K562 (cell line): ENCODE data around the gene IFNAR2. TPM values are rescaled to one million over a fixed set of nuclear protein-coding genes. Genes with fewer than 3 reads are reported as not detected.

Source experiments
- CBFA2T3 ChIP-seq: fragments of 450-650 bp; IDR thresholded peaks from 2 replicates; pipeline ENCODE4 v1.6.1; 2017
- CEBPG ChIP-seq, 3 experiments: fragments of 200-800 bp in 1 of 3; sonication (Bioruptor generic) in 1 of 3; sonication (generic) in 1 of 3; formaldehyde crosslinking in 1 of 3; IDR thresholded peaks in 2 of 3; conservative IDR thresholded peaks in 1 of 3; 2 replicates each; pipeline versions ENCODE4 v1.6.1 to v1.8.0; 2016 to 2022; ENCODE audit warnings: missing compliant biosample characterization in 2 of 3, missing genetic modification characterization in 2 of 3, mild to moderate bottlenecking in 1 of 3, missing genetic modification reagents in 1 of 3
- CXXC5 ChIP-seq: fragments of 250-450 bp; sonication (Bioruptor Pico); IDR thresholded peaks from 2 replicates; pipeline ENCODE4 v1.8.0; 2022; ENCODE audit warnings: inconsistent platforms, mild to moderate bottlenecking, moderate library complexity
- E2F6 ChIP-seq, 2 experiments: IDR thresholded peaks; 2 replicates each; pipeline ENCODE4 v1.6.1; 2011; ENCODE audit warnings: borderline replicate concordance in 1 of 2, control low read depth in 1 of 2, low read depth in 1 of 2, low read length in 1 of 2, mild to moderate bottlenecking in 1 of 2, mixed read lengths in 1 of 2, moderate library complexity in 1 of 2; ENCODE audit not compliant: insufficient read depth in 1 of 2, insufficient read length in 1 of 2, poor library complexity in 1 of 2, severe bottlenecking in 1 of 2; ENCODE audit errors: extremely low read depth in 1 of 2
- EZH2 ChIP-seq: IDR thresholded peaks from 2 replicates; pipeline ENCODE4 v1.6.1; 2012; ENCODE audit warnings: low read depth, mild to moderate bottlenecking, inconsistent platforms, low read length, borderline replicate concordance
- GATA2 ChIP-seq: sonication (generic); formaldehyde crosslinking; IDR thresholded peaks from 2 replicates; pipeline ENCODE4 v1.4.0; 2020; ENCODE audit warnings: mild to moderate bottlenecking, missing genetic modification reagents
- LARP7 ChIP-seq: fragments of 450-650 bp; IDR thresholded peaks from 2 replicates; pipeline ENCODE4 v1.6.1; 2016
- MAFK ChIP-seq: IDR thresholded peaks from 2 replicates; pipeline ENCODE4 v1.6.1; 2011; ENCODE audit warnings: low read length, improper control_type of control experiment
- MEIS2 ChIP-seq: fragments of 450-650 bp; IDR thresholded peaks from 2 replicates; pipeline ENCODE4 v1.6.1; 2014; ENCODE audit warnings: mild to moderate bottlenecking; ENCODE audit not compliant: partially characterized antibody
- NR1H2 ChIP-seq: sonication (generic); formaldehyde crosslinking; IDR thresholded peaks from 2 replicates; pipeline ENCODE4 v1.4.0; 2020; ENCODE audit warnings: mild to moderate bottlenecking, missing genetic modification reagents
- RFX1 ChIP-seq: fragments of 450-650 bp; IDR thresholded peaks from 2 replicates; pipeline ENCODE4 v1.6.1; 2016; ENCODE audit warnings: mild to moderate bottlenecking, moderate library complexity
- TBL1XR1 ChIP-seq, 2 experiments: IDR thresholded peaks; 2 replicates each; pipeline ENCODE4 v1.6.1; 2012; ENCODE audit warnings: improper control_type of control experiment in 2 of 2, low read length in 2 of 2, mild to moderate bottlenecking in 1 of 2
- TEAD2 ChIP-seq: fragments of 450-650 bp; IDR thresholded peaks from 2 replicates; pipeline ENCODE4 v1.6.1; 2016; ENCODE audit warnings: missing genetic modification characterization, control low read depth, missing compliant biosample characterization
- THRAP3 ChIP-seq: fragments of 450-650 bp; IDR thresholded peaks from 2 replicates; pipeline ENCODE4 v1.6.1; 2016; ENCODE audit warnings: mild to moderate bottlenecking, inconsistent platforms, borderline replicate concordance
- THRB ChIP-seq: fragments of 450-650 bp; formaldehyde crosslinking; conservative IDR thresholded peaks from 2 replicates; pipeline ENCODE4 v1.4.0; 2022; ENCODE audit warnings: mild to moderate bottlenecking, missing genetic modification characterization
- YBX1 ChIP-seq: fragments of 450-650 bp; IDR thresholded peaks from 2 replicates; pipeline ENCODE4 v1.7.1; 2016; ENCODE audit warnings: mild to moderate bottlenecking
- ZNF175 ChIP-seq: fragments of 200-800 bp; sonication (Bioruptor generic); IDR thresholded peaks from 2 replicates; pipeline ENCODE4 v1.6.1; 2016; ENCODE audit warnings: low read depth, mild to moderate bottlenecking, missing genetic modification characterization, missing compliant biosample characterization
- ZNF212 ChIP-seq: fragments of 450-650 bp; formaldehyde crosslinking; IDR thresholded peaks from 2 replicates; pipeline ENCODE4 v1.4.0; 2020; ENCODE audit warnings: mild to moderate bottlenecking
- ZNF24 ChIP-seq: fragments of 450-650 bp; IDR thresholded peaks from 2 replicates; pipeline ENCODE4 v1.6.1; 2016
- ZNF444 ChIP-seq: fragments of 250-450 bp; sonication (Bioruptor Pico); IDR thresholded peaks from 2 replicates; pipeline ENCODE4 v1.4.0; 2020; ENCODE audit warnings: mild to moderate bottlenecking, moderate library complexity
- ZSCAN29 ChIP-seq: fragments of 450-650 bp; IDR thresholded peaks from 2 replicates; pipeline ENCODE4 v1.6.1; 2017
- polyA plus RNA-seq, 8 experiments: library from polyadenylated mRNA; depleted of rRNA in 4 of 8; stranded (reverse) in 5 of 8; unstranded in 3 of 8; fragments of >200 nt; fragmentation: Nextera tagmentation in 2 of 8; fragmentation: Illumina TruSeq in 1 of 8; extraction: Ambion mirVana in 2 of 8; extraction: Trizol in 1 of 8; gene quantifications; 2 replicates each; pipeline versions ENCODE4 v1.2.1 to v1.2.3, GENCODE V29; 2011 to 2014; ENCODE audit warnings: inconsistent platforms in 1 of 8, missing spikeins in 1 of 8
- total RNA-seq, 7 experiments: library from RNA; depleted of rRNA in 6 of 7; stranded (reverse); fragments of >200 nt in 6 of 7; fragmentation: Illumina TruSeq in 2 of 7; extraction: Trizol in 2 of 7; gene quantifications; 2 replicates each; pipeline versions ENCODE4 v1.2.1 to v1.2.3, GENCODE V29; 2011 to 2021; ENCODE audit warnings: low replicate concordance in 1 of 7
- TF ChIP-seq, protein P1 (sequence below): fragments of 250-450 bp; sonication (Bioruptor Pico); IDR thresholded peaks from 2 replicates; pipeline ENCODE4 v1.4.0; 2020
- TF ChIP-seq, protein P2 (sequence below): fragments of 250-450 bp; sonication (Bioruptor Pico); IDR thresholded peaks from 2 replicates; pipeline ENCODE4 v1.9.0; 2021; ENCODE audit warnings: mild to moderate bottlenecking
- TF ChIP-seq, protein P3 (sequence below): fragments of 250-450 bp; sonication (Bioruptor Pico); IDR thresholded peaks from 2 replicates; pipeline ENCODE4 v1.9.0; 2021; ENCODE audit warnings: mild to moderate bottlenecking, inconsistent platforms

Gene IFNAR2
- total and polyA plus RNA-seq, 9 of the 15 experiments (the other 6 are each of a cell fraction or from before 2014, with no cell fraction given), result 1.7 to 48.3 (median 8.4) TPM

DNA sequence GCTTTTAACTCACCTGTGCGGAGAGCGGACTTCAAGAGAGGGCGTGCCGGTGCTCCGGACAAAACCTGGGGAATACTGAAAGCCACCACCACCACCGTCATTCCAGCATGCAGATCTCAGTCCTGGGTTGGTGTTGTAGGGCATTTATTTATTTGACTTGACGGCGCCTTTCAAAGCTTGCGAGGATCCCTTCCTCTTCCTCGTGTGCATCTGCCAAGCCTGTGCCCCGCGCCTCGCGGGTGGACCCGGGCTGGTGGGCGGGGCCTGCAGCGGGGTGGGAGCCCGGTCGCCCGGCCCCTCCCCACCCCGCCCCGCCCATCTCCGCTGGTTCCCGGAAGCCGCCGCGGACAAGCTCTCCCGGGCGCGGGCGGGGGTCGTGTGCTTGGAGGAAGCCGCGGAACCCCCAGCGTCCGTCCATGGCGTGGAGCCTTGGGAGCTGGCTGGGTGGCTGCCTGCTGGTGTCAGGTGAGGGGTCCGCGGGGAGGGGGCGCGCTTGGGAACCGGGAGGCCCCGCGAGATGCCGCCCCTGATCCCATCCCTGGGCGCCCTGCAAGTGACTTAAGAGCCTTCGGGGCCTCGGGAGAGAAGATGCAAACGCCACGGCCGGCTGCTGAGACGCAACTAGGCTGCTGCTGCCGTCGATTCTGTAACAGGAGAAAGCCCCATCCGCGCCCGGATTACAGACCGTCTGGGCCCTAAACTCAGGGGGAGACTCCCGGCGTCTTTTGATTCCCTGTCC lies 36.5 kb downstream of the IFNAR2 start, which contains the start of gene IL10RB (continued):
- TF ChIP-seq, protein P1, sequence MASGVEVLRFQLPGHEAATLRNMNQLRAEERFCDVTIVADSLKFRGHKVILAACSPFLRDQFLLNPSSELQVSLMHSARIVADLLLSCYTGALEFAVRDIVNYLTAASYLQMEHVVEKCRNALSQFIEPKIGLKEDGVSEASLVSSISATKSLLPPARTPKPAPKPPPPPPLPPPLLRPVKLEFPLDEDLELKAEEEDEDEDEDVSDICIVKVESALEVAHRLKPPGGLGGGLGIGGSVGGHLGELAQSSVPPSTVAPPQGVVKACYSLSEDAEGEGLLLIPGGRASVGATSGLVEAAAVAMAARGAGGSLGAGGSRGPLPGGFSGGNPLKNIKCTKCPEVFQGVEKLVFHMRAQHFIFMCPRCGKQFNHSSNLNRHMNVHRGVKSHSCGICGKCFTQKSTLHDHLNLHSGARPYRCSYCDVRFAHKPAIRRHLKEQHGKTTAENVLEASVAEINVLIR (CRISPR knock-in tag), result no peak
- TF ChIP-seq ZNF24 (no peak), MEIS2 (no peak), E2F6 (IDR thresholded peaks at IDR 0.05; ENCODE audit: borderline replicate concordance in 1 of 2, extremely low read depth in 1 of 2, insufficient read depth in 1 of 2, insufficient read length in 1 of 2, low read depth in 1 of 2, low read length in 1 of 2, poor library complexity in 1 of 2, severe bottlenecking in 1 of 2) (peak; percentile 24 to 63), ZSCAN29 (no peak), NR1H2 (0 out of 2 replicates have a peak, but pooled peaks have one; percentile 14), MAFK (no peak), TEAD2 (tag) (no peak), ZNF212 (CRISPR knock-in tag) (no peak), CXXC5 (peak; percentile 52), CBFA2T3 (no peak), LARP7 (no peak), THRAP3 (no peak), CEBPG (CRISPR knock-in tag; IDR thresholded peaks at IDR 0.05) (no peak), CEBPG (tag; conservative IDR thresholded peaks at IDR 0.05 in 1 of 2, IDR thresholded peaks at IDR 0.05 in 1 of 2) (no peak), ZNF175 (CRISPR knock-in tag) (no peak), EZH2 (no peak), THRB (no peak), ZNF444 (no peak), RFX1 (no peak), TBL1XR1 (IDR thresholded peaks at IDR 0.05; ENCODE audit: low read length in 2 of 2) (no peak), GATA2 (CRISPR knock-in tag) (no peak), YBX1 (no peak)
- TF ChIP-seq, protein P2, sequence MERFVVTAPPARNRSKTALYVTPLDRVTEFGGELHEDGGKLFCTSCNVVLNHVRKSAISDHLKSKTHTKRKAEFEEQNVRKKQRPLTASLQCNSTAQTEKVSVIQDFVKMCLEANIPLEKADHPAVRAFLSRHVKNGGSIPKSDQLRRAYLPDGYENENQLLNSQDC (CRISPR knock-in tag), result no peak
- TF ChIP-seq, protein P3, sequence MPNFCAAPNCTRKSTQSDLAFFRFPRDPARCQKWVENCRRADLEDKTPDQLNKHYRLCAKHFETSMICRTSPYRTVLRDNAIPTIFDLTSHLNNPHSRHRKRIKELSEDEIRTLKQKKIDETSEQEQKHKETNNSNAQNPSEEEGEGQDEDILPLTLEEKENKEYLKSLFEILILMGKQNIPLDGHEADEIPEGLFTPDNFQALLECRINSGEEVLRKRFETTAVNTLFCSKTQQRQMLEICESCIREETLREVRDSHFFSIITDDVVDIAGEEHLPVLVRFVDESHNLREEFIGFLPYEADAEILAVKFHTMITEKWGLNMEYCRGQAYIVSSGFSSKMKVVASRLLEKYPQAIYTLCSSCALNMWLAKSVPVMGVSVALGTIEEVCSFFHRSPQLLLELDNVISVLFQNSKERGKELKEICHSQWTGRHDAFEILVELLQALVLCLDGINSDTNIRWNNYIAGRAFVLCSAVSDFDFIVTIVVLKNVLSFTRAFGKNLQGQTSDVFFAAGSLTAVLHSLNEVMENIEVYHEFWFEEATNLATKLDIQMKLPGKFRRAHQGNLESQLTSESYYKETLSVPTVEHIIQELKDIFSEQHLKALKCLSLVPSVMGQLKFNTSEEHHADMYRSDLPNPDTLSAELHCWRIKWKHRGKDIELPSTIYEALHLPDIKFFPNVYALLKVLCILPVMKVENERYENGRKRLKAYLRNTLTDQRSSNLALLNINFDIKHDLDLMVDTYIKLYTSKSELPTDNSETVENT (CRISPR knock-in tag), result no peak
